GM10847 (cell line): ENCODE results near the gene KRT71.

Source experiments
- POLR2A ChIP-seq: IDR thresholded peaks from 2 replicates; pipeline ENCODE4 v1.6.1; 2011; ENCODE audit not compliant: insufficient read length; ENCODE audit errors: extremely low read depth

The KRT71 gene

DNA sequence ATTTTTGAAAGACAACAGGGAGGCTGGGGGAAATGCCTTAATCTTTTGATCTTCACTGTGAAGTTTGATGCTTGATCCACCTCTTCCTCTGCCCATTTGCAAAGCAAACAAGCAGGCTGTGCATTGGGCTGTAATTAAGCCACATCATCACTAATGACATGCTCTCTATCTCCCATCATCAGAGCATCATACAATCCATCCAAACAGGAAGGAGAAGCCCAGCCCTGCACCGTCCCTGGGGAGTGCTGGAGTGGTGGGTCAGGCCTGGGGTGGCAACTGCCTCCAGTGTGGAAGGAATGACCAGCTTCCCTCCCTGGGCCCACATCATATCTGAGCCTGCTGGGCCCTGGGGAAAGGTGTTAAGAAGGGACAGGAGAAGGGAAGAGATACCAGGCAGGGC, 27.6 kb upstream of the KRT71 start:
- no peak for TF ChIP-seq POLR2A

DNA sequence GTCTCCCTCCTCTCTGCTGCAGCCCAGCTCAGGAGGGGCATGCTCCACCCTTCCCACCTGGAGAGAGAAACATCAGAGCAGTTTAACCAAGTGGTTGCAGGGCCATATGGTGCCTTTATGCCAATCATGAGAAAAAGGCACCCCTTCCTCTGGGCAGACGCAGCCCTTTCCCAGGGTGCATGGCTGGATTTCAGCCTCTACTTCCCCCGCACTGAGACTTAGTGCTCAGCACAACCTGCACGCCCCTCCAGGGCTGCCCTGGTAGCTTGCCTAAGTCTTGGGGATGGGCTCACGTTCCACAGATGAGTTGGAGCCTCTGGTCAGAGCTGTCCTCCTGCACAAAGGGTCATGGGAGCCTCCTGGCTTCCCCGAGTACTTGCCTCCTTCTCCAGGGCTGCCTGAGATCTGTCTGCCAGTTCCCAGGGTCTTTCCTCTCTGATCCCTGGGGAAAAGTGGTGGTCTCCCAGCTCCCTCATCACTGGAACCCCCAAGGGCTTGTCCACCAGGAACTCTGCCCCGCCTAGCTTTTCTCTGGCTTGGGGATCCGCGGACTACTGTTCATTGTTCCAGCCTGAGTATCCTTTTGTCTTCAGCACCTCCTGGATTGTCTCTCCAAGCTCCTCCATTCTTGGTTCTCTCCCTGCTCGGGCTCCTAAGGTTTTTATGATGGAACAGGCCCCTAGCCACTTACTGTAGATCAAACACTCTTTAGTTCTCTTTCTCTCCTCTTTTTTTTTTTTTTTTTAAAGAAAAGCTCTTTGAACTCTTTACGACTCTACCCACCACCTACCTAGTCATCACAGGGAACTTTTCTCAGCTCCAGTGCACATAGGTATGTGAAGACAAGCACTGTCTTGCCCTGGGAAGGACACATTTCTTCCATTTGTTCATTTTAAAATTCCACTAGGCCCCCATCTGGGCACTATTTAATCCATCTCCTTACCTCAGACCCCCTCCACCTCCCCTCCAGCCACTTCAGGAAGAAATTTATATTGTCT, 26.8 kb upstream of the KRT71 start:
- TF ChIP-seq POLR2A = no peak

DNA sequence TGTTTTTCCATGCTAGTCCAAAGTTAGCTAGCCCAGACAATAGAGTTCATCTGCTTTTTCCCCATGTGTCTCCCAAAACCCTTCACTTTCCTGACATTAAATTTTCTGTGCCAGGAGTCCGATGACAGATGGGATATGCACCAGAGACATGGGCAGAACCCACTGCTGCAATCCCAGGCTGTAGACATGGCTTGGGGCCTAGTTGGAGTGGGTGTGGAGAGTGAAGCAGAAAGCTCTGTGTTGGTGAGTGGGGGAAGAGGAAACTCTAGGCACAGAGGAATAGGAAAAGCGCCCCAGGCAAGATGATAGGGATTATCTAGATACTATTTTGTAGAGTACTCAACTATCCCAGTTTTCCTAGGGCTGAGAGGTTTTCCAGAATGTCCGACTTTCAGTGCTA, 25.5 kb upstream of the KRT71 start:
- TF ChIP-seq POLR2A = no peak

DNA sequence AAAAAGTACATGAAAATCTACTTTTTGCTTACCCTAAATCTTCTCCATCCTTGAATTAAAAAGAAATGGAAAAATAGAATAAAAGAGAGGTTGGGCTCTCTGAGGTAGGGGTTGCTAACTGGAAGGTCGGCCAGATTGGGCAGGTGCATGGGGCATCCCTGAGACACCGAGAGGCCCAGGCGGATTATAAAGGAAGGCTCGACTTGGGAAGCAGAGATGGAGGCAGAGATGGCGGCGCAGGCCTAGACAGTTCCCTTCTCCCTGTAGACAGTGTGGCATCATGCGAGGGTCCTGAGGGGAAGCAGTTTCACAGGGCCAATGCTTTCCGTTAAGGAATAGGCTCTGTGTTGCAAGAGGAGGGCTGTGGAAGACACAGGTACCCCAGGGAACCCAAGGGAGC, 24.4 kb upstream of the KRT71 start:
- no peak for TF ChIP-seq POLR2A

DNA sequence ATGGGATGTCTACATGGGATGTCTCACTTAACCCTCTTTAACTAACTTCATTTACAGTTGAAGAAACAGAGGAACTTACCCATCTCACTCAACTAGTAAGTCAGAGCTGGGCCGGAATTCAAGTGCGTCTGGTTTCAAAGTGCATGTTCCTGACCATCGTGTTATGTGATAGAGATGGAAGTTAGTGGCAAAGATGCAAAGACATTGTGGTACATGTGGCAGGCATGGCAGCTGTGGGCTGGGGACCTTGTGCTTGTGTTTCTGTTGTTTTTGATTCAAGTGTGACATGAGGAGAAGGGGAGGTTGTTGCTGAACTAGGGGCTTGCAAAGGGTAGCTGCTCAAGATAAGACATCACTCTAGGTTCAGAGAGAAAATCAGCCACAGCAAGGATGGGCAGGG, 23.0 kb upstream of the KRT71 start:
- no peak for TF ChIP-seq POLR2A

DNA sequence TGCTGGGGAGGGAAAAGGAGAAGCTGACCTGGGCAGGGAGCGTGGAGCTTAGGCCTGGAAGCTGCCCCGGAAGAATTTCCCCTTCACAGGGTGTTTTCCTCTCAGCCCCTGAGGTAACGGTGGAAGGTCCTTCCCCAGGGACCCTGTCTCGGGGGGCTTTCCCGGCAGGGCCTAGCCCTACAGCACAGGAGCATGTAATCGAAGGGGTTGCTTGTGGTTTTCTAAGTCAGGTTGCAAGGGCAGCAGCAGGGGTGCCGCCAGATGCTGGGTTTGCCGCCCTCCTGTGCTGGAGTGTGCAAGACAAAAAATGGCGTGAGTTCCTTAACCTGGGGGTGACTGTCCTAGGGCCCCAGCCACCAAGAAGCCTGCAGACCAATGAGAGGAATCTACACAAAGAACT, 22.3 kb upstream of the KRT71 start:
- TF ChIP-seq POLR2A = no peak

DNA sequence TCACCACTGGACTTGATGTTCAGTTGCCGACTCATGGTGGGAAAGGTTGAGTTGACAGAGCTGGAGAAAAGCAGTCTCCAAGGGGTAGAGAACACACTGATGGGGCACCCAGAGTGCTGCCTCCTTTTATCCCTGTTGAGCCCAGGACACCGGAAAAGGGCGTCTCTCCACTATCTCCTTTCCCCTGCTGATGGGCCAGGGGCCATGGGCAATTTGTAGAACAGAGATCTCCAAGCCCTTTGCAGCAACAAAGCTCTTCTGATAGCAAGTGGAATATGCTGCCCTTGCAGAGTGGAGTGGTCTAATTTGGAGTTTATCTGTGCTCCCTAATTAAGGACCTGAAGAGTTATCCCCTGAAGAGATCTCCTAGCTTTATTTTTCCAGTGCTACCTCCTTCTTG, 20.8 kb upstream of the KRT71 start, which contains the start of gene KRT74:
TSS of gene KRT74 (minus strand) at position 101 of the 400 bp plus-strand sequence. CDS start at position 35, 66 bp downstream.
- no peak for TF ChIP-seq POLR2A

DNA sequence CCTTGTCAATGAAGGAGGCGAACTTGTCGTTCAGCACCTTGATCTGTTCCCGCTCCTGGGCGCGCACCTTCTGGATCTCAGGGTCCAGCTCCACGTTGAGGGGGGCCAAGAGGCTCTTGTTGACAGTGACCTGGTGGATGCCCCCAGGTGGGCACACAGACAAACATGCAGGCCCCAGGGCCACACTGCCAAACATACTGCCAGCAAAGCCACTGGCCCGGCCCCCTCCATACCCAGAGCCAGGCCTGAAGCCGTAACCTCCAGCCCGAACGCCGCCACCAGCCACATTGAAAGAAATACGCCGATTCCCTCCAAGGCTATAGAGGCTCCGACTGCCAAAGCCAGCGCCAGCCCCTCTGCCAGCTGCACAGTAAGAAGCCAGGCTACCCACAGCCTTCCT, 20.4 kb upstream of the KRT71 start:
- no peak for TF ChIP-seq POLR2A

DNA sequence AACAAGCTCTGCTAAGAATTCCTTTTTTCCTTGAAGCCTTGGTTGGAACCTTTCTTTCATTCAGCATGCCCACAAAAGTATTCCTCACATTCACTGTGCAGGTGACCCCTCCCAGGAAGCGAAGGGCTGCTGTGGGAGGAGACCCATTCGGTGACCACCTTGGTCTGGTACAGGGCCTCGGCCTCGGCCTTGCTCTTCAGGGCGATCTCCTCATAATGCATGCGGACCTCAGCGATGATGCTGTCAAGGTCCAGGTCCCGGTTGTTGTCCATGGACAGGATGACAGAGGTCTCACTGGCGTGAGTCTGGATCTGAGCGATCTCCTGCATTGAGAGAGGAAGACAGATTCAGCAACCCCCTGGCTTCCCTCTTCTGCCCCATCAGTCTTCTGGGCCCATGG, 17.6 kb upstream of the KRT71 start:
- no peak for TF ChIP-seq POLR2A

DNA sequence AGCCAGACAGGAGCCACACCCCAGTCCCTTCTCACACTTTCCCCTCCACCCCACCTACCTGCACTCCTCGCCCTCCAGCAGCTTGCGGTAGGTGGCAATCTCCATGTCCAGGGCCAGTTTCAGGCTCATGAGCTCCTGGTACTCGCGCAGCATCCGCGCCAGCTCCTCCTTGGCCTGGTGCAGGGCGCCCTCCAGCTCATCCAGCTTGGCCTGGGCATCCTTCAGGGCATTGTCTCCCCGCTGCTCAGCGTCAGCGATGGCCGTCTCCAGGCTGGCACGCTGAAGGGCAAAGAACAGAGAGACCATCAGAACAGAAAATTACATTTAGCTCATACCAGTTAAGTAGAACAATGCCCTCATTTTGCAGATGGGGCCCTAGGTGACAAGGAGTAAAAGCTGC, 15.2 kb upstream of the KRT71 start:
- no peak for TF ChIP-seq POLR2A

DNA sequence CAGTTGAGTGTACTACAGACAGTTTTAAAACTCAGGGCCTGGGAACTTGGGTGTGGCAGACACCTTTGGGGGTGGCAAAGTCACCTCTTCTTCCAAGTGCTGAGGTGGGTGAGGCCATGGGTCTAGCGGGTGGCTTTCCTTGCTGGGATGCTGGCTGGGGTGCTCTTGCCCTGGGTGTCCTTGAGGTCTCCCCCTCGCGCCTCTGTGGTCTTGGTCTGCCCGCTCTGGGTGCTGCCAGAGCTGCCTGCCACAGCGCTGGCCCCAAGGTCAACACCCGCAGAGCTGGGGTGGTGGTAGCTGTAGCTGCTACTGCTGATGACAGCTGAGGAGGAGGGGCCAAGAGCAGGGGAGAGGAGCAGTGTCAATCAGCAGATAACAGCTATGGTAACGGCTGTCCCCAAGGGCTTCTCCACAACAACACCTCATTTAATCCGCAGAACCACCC, 13.9 kb upstream of the KRT71 start:
- TF ChIP-seq POLR2A = no peak

DNA sequence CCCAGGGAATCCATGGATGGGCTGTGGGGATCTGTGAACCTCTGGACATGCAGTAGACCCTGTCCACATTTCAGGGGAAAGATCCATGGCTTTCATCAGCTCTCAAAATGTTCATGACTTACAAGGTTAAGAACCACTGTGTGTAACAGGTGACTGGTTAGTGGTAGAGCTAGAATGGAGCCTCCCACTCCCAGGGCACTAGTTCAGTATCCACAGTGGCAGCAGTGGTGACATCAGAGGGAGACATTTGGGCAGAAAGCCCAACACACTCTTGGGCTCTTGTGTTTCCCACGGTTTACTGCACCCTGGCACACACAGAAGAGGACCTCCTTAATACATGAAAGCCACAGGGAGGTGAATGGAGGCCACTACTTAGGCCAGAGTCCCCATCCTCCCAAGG, 11.6 kb upstream of the KRT71 start:
- no peak for TF ChIP-seq POLR2A

DNA sequence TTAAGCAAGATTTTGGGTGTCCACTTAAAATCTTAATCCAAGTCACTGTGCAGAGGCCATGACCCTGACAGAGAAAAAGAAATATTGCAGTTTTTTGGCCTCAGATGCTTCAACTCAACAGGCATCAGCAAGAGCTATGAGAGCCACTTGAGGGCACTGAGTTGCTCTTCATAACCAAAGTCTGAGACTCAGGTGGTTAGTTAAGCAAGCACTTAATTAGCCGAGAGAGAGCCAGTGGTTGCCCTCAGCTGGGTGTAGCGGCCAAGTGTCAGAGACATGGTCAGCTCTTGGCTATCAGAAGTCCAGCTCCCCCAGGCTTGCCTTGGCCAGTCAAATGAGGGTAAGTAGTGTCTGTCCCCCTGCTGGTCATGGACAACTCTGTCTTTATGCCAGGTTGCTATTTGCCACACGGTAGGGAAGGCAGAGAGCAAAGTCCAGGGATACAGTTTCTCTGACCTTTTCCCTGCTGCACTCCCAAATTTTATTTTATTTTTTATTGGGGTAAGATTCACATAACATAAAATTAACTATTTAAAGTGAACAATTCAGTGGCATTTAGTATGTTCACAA, 9.0 kb upstream of the KRT71 start:
- TF ChIP-seq POLR2A = no peak

DNA sequence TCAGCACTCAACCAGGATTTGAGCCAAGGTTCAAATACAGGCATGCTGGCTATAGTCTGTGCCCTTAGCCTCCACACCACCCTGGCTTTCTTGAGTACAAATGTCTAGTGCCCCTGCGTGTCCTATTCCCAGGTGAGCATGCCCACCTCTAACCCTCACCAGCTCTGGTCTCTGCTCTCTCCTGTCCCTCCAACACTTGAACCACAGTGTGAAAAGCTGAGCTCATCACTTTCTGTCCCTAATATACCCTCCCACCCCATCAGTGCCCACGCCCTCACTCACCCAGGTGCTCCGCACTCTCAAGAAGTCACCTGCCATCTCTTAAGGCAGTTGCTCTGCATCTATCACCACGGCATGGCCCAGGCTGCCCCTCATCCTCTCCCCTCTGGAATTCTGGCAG, 7.0 kb upstream of the KRT71 start:
- no peak for TF ChIP-seq POLR2A

DNA sequence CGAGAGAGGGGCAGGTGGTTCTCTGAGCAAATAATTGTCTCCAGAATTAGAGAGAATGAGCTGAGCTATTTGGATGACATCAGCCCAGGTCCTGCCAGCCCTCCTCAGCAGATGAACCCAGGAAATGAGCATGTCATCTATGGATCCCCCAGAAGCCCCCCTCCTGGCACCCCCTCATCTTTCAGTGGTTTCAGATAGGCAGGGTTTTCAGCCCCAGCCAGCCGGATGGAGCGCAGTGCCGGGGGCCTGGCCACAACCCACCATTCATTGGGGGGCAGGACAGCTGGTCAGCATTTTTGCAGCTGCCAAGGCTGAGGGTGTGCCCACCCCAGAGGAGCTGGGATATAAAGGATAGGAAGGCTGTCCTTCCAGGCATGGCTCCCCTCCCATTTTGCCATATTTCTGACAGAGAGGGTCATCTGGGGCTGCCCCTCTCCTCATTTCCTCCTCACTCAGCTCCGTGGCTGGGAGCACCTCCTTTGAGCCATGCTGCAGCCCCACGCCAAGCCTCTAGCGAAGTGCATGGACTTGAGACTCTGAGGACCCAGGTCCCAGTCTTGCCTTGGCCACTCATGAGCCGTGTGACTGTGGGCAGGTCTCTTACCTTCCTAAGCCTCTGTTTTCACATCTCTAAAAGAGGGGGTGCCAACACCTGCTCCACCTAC, 6.0 kb upstream of the KRT71 start:
- TF ChIP-seq POLR2A = no peak

DNA sequence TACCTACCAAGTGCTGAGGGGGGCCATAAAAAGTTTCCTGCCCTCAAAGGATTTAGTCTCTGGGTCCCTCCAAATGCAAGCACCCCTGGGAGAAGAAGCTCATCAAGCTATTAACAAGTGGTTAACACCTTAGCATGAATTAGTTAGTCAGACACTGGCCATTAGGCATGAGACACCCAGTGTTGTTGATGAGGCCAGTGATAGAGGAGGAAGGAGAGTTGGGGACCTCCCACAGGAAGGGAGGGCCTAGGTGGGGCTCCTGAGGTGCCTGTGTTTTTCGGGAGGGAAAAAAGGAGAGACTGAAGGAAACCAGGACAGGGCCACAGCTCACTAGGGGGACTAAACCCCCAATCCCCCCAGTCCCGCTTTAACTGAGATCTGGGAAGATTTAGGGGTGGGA, 4.5 kb upstream of the KRT71 start:
- TF ChIP-seq POLR2A = no peak

DNA sequence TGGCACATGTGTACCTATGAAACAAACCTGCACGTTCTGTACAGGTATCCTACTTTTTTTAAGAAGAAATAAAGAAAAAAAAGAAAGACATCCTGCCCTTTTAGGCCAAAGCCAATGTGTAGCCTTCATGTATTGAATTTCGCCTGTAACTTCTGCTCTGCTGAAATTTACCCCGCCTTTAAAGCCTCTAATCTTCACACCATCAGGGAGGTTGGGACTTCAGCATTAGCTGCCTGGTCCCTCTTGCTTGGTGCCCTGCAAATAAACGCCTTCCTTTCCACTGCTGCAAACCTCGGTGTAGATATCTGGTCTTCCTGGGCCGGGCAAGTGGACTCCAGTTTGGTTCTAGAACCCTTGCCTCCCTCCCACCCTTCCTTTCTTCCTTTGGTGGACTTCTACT, 2.6 kb upstream of the KRT71 start:
- TF ChIP-seq POLR2A = no peak

DNA sequence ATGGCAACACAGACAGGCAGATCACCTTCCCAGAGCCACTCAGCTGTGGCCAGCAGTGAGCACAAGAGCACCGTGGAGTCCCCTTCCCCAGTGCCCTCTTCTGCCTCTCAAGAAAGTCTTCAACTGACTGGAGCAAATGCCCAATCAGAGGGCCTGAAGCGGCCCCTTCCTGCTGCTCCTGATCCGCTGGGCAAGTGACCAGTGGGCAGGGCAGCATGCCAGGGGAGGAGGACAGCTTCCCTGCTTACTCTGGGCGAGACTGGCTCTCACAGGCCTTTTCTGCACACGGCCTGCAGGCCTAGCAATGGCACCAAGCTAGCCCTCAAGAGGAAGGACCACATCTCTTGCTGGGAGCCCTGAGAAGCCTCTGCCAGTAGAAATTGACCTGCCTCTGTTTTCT, 890 bp downstream of the KRT71 start:
- TF ChIP-seq POLR2A = no peak
